Tibial artery (tissue), 4 donors: ENCODE measurements around the gene ARHGAP24.

Experiments
- DNase-seq, 2 donors: peaks; one replicate each; pipeline ENCODE4 v3.0.0-alpha.2; 2019
- H3K27ac ChIP-seq, 2 donors: fragments of 200-600 bp; sonication (generic) in 1 of 2; 1 replicate in 1 of 2; 2 replicates in 1 of 2; pipeline ENCODE4 v1.5.1; 2018 to 2019; ENCODE audit warnings: mild to moderate bottlenecking in 1 of 2
- H3K27me3 ChIP-seq, 2 donors: fragments of 200-600 bp; sonication (generic) in 1 of 2; one replicate each; pipeline versions ENCODE4 v1.5.1 to v1.6.0; 2016 to 2019
- H3K36me3 ChIP-seq, 3 donors: fragments of 200-600 bp; sonication (generic) in 2 of 3; one replicate each; pipeline ENCODE4 v1.5.1; 2016 to 2019; ENCODE audit warnings: mild to moderate bottlenecking in 2 of 3
- H3K4me1 ChIP-seq, 4 donors: fragments of 200-600 bp; sonication (generic) in 2 of 4; 1 replicate in 3 of 4; 2 replicates in 1 of 4; pipeline ENCODE4 v1.5.1; 2016 to 2019
- H3K4me3 ChIP-seq, 2 donors: fragments of 200-600 bp; sonication (generic) in 1 of 2; 1 replicate in 1 of 2; 2 replicates in 1 of 2; pipeline ENCODE4 v1.5.1; 2018 to 2019; ENCODE audit warnings: mild to moderate bottlenecking in 2 of 2
- H3K9me3 ChIP-seq, 3 donors: fragments of 200-600 bp; sonication (generic) in 1 of 3; one replicate each; pipeline ENCODE4 v1.5.1; 2016 to 2019
- intact Hi-C: fragments of 100-400 bp; cut with DNase I; formaldehyde crosslinking; loops from one replicate; pipeline ENCODE4 v1.15.0; 2023; ENCODE audit warnings: low total_unique reads
- TF ChIP-seq, protein P1 (sequence below), 2 experiments: fragments of 200-600 bp in 1 of 2; fragments of 450-650 bp in 1 of 2; IDR thresholded peaks; one replicate each; pipeline ENCODE4 v1.5.1; 2017 to 2019; ENCODE audit warnings: antibody characterized with exemption in 2 of 2, mild to moderate bottlenecking in 1 of 2, moderate library complexity in 1 of 2

The ARHGAP24 gene

DNA sequence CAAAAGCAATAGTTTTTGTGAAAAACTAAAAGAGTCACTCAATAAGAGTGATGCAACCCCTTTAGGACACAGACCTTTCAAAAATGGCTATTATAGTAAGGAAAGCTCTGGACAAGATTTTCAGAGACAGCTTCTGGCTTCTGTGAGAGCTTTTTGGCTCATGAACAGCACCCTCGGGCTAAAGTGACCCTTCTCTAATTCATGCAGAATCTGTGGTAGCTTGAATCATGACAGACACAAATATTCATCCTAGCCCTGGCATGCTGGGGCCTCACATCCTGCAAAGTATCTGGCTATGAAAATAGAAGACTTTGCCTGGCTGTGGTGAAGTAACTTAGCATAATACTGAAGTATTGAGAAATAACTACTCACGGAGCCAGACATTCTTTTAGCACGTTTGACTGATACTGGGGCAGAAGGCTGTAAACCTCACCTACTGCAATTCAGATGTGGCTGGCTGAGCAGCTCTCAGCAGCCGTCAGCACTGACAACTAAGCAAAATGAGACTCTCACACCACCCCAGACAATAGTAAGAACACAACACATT is 557.6 kb downstream of the ARHGAP24 start:
- TF ChIP-seq, protein P1, sequence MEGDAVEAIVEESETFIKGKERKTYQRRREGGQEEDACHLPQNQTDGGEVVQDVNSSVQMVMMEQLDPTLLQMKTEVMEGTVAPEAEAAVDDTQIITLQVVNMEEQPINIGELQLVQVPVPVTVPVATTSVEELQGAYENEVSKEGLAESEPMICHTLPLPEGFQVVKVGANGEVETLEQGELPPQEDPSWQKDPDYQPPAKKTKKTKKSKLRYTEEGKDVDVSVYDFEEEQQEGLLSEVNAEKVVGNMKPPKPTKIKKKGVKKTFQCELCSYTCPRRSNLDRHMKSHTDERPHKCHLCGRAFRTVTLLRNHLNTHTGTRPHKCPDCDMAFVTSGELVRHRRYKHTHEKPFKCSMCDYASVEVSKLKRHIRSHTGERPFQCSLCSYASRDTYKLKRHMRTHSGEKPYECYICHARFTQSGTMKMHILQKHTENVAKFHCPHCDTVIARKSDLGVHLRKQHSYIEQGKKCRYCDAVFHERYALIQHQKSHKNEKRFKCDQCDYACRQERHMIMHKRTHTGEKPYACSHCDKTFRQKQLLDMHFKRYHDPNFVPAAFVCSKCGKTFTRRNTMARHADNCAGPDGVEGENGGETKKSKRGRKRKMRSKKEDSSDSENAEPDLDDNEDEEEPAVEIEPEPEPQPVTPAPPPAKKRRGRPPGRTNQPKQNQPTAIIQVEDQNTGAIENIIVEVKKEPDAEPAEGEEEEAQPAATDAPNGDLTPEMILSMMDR (IDR thresholded peaks at IDR 0.05): no peak
- Histone ChIP-seq H3K36me3 (no peaks in the 10 kb centered on the region), H3K27ac (peak overlapping the region; percentile 61 to 78), H3K9me3 (no peaks in the 10 kb centered on the region), H3K4me1 (peaks cover 0 to 27% (median 17%) of the 10 kb centered on the region in 4 donors), H3K4me3 (peak overlapping the region; percentile 9 to 24), H3K27me3 (no peaks in the 10 kb centered on the region)
- intact Hi-C loops: no loop called here
- no peak for DNase-seq

DNA sequence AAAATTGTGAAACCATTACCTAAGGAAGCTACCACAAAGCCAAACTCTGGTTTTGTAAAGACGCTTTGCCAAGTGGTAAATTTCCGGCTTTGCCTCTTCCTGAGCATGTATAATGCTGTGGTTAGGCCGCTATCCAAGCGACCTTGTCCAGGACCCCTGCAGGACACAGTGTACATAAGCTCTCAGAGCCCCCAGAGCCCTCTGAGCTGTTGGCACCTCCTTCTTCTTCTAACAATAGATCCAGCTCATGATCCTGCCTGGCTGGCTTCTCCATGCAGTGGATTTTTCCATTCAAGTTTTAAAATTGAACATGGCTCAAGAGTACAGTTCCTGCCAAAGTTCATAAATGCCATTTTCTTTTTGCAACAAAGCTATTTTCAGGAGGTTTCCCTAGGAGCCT is 558.2 kb downstream of the ARHGAP24 start:
- peak; percentile 59 to 78 for DNase-seq
- peak overlapping the region; percentile 9 to 24 for H3K4me3 ChIP-seq
- no peaks in the 10 kb centered on the region for H3K9me3 ChIP-seq
- H3K36me3 ChIP-seq: no peaks in the 10 kb centered on the region
- H3K27ac ChIP-seq: peak overlapping the region; percentile 61 to 78
- no peaks in the 10 kb centered on the region for H3K27me3 ChIP-seq
- TF ChIP-seq, protein P1 (IDR thresholded peaks at IDR 0.05): no peak
- intact Hi-C loops: no loop called here
- H3K4me1 ChIP-seq: peaks cover 0 to 27% (median 17%) of the 10 kb centered on the region in 4 donors

DNA sequence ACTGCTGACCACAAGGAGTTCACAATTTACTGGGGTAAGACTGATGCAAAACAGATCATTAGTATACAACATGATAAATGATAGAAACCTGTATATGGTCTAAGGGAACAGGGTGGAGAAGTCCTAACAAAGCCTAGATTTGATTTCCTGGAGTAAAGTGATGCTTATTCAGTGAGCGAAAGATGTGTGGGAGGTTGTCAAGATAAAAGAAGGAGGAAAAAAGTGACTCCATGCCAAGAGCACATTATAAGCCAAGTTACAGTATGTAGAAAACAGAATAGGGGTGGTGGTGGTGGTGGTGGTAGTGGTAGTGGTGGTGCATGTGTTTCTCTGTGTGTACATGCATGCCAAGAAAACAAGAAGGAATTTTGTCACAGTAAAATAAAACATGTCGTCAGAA is 559.7 kb downstream of the ARHGAP24 start:
- Histone ChIP-seq H3K4me1 (peaks cover 0 to 27% (median 17%) of the 10 kb centered on the region in 4 donors), H3K9me3 (no peaks in the 10 kb centered on the region), H3K4me3 (no peak overlapping the region), H3K36me3 (no peaks in the 10 kb centered on the region), H3K27me3 (no peaks in the 10 kb centered on the region), H3K27ac (no peak overlapping the region)
- intact Hi-C loops: no loop called here
- TF ChIP-seq, protein P1 (IDR thresholded peaks at IDR 0.05): no peak
- no peak for DNase-seq

DNA sequence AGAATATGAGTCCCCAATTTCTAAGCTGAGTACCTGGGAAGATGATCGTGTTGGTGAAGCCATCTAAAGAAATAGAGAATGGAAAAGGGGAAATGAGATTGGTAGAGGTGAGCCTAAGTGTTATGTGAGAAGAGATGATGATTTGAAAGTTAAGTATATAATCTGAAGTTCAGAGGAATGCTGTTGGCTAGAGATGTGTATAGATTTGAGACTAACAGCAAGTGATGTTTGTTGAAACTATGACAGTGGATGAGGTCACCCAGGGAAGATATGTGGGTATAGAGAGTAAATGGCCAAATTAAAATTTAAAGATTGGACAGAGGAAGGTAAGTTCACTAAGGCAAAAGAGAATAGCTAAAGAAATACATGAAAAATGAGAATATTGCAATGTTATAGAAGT is 560.7 kb downstream of the ARHGAP24 start:
- no peak for DNase-seq
- intact Hi-C loops: no loop called here
- no peaks in the 10 kb centered on the region for H3K9me3 ChIP-seq
- H3K4me3 ChIP-seq: no peak overlapping the region
- no peak overlapping the region for H3K27ac ChIP-seq
- H3K4me1 ChIP-seq: peaks cover 0 to 27% (median 17%) of the 10 kb centered on the region in 4 donors
- no peaks in the 10 kb centered on the region for H3K27me3 ChIP-seq
- H3K36me3 ChIP-seq: no peaks in the 10 kb centered on the region
- TF ChIP-seq, protein P1 (IDR thresholded peaks at IDR 0.05): no peak

DNA sequence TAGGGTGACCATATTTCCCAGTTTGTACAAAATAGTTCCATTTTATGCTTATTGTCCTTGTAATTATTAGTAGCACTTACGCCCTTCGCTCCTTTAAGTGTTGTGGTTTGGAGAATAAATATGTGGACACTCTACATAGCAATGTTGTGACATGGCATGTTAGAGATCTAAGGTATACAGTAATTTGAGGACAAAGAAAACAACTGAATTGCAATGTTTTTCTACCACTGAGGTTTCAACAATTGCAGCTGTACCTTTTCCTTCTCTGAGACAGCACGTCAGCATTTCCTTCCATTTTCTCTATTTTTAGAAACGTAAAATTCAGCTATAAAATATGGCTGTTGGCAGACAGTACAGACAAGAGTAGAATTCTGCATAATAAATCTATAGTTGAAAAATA is 561.8 kb downstream of the ARHGAP24 start:
- TF ChIP-seq, protein P1 (IDR thresholded peaks at IDR 0.05): no peak
- intact Hi-C loops: no loop called here
- Histone ChIP-seq H3K36me3 (no peaks in the 10 kb centered on the region), H3K27me3 (no peaks in the 10 kb centered on the region), H3K4me1 (peaks cover 0 to 26% (median 17%) of the 10 kb centered on the region in 4 donors), H3K27ac (no peak overlapping the region), H3K4me3 (no peak overlapping the region), H3K9me3 (no peaks in the 10 kb centered on the region)
- no peak for DNase-seq

DNA sequence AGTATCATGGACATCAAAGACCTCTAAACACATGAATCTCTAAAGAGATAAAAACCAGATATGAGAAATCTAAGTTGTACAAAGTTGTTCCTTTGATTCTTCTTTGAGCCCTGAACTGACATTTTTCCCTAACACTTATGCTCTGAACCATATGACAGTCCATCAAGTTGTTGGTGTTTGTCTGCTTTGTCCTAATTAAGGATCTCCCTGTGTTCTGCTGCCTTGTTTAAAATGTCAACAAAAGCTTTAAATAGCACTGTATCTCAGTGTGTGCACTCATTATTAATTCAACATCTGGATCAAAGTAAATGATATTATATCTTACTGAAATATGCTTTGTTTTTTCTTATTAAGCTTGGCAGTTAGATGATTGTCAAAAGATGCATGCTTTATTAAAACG is 563.1 kb downstream of the ARHGAP24 start:
- Histone ChIP-seq H3K4me1 (peaks cover 0 to 13% (median 10%) of the 10 kb centered on the region in 4 donors), H3K4me3 (no peak overlapping the region), H3K9me3 (no peaks in the 10 kb centered on the region), H3K27ac (no peak overlapping the region), H3K36me3 (no peaks in the 10 kb centered on the region), H3K27me3 (no peaks in the 10 kb centered on the region)
- TF ChIP-seq, protein P1 (IDR thresholded peaks at IDR 0.05): no peak
- DNase-seq: no peak
- intact Hi-C loops: no loop called here
